Smooth muscle cell (in vitro differentiated cells): ENCODE measurements around the gene DNAJC30. TPM values are rescaled to one million over a fixed set of nuclear protein-coding genes. Genes with fewer than 3 reads are reported as not detected.

Experiments
- DNase-seq: peaks from one replicate; lab custom pipeline; 2025; ENCODE audit not compliant: unreplicated experiment; lab: John Stamatoyannopoulos, UW
- H2AFZ ChIP-seq: fragments of 200-600 bp; sonication (generic); 2 replicates; pipeline ENCODE4 v1.6.0; 2016; ENCODE audit warnings: antibody characterized with exemption, low read depth, mild to moderate bottlenecking
- H3F3A ChIP-seq: fragments of 200-600 bp; sonication (generic); 2 replicates; pipeline ENCODE4 v1.6.0; 2017; ENCODE audit warnings: antibody characterized with exemption, low read depth
- H3K27ac ChIP-seq: fragments of 200-600 bp; sonication (generic); 2 replicates; pipeline ENCODE4 v1.5.1; 2016; ENCODE audit warnings: low read depth, mild to moderate bottlenecking
- H3K27me3 ChIP-seq: fragments of 200-600 bp; sonication (generic); 2 replicates; pipeline ENCODE4 v1.6.1; 2016; ENCODE audit warnings: low read depth, mild to moderate bottlenecking
- H3K36me3 ChIP-seq: fragments of 200-600 bp; sonication (generic); 2 replicates; pipeline ENCODE4 v1.5.1; 2016; ENCODE audit warnings: low read depth
- H3K4me1 ChIP-seq: fragments of 200-600 bp; sonication (generic); 2 replicates; pipeline ENCODE4 v1.5.1; 2016; ENCODE audit warnings: low read depth
- H3K4me2 ChIP-seq: fragments of 200-600 bp; sonication (generic); 2 replicates; pipeline ENCODE4 v1.6.0; 2016; ENCODE audit warnings: mild to moderate bottlenecking
- H3K4me3 ChIP-seq: fragments of 200-600 bp; sonication (generic); 2 replicates; pipeline ENCODE4 v1.5.1; 2016; ENCODE audit warnings: mild to moderate bottlenecking
- H3K79me2 ChIP-seq: fragments of 200-600 bp; sonication (generic); 2 replicates; pipeline ENCODE4 v1.6.0; 2016; ENCODE audit warnings: low read depth, mild to moderate bottlenecking
- H3K9ac ChIP-seq: fragments of 200-600 bp; sonication (generic); 2 replicates; pipeline ENCODE4 v1.6.0; 2016; ENCODE audit warnings: low read depth
- H3K9me3 ChIP-seq: fragments of 200-600 bp; sonication (generic); replicated peaks from 2 replicates; pipeline ENCODE4 v1.5.1; 2016; ENCODE audit warnings: low read depth
- H4K20me1 ChIP-seq: fragments of 200-600 bp; sonication (generic); 2 replicates; pipeline ENCODE4 v1.6.0; 2016; ENCODE audit warnings: low read depth
- CTCF ChIP-seq: fragments of 200-600 bp; sonication (generic); IDR thresholded peaks from 2 replicates; pipeline ENCODE4 v1.5.1; 2017; ENCODE audit warnings: borderline replicate concordance, mild to moderate bottlenecking, antibody characterized with exemption; ENCODE audit not compliant: insufficient read depth, poor library complexity, severe bottlenecking
- WGBS: methylation state at CpG from one replicate; pipeline ENCODE4 v1.1.7; 2016; ENCODE audit warnings: low lambda C conversion rate; 5-methylcytosine and 5-hydroxymethylcytosine counted together
- polyA plus RNA-seq: library from polyadenylated mRNA; unstranded; fragments of >200 nt; fragmentation: Nextera tagmentation; extraction: Ambion mirVana; gene quantifications from 2 replicates; pipeline ENCODE4 v1.2.1, GENCODE V29; 2016
- total RNA-seq: library from RNA; depleted of rRNA; stranded (reverse); fragments of >200 nt; gene quantifications from 2 replicates; pipeline ENCODE4 v1.2.3, GENCODE V29; 2014

Gene DNAJC30
- total and polyA plus RNA-seq, 2 experiments from 2014 or later: 1.2 to 4.6 TPM

GRCh38 chr7:73696372-73696771 lies 13.1 kb upstream of the DNAJC30 start:
- DNase-seq: no peak
- TF ChIP-seq CTCF: no peak
- Histone ChIP-seq H3K4me1 (no peaks in the 10 kb centered on the region), H3K36me3 (no peaks in the 10 kb centered on the region), H3F3A (no peaks in the 10 kb centered on the region), H3K9ac (no peak overlapping the region), H3K4me2 (no peak overlapping the region), H2AFZ (no peak overlapping the region), H3K79me2 (no peaks in the 10 kb centered on the region), H3K27me3 (no peaks in the 10 kb centered on the region), H3K4me3 (no peak overlapping the region), H3K9me3 (no peaks in the 10 kb centered on the region), H4K20me1 (no peaks in the 10 kb centered on the region), H3K27ac (no peak overlapping the region)
- 96% methylated on average over 4 of the region's 4 CpGs for WGBS

- Histone ChIP-seq H3K79me2 (peaks cover 7% of the 10 kb centered on the region), H3K36me3 (no peaks in the 10 kb centered on the region), H3K4me1 (no peaks in the 10 kb centered on the region), H3K4me3 (no peak overlapping the region), H3K27ac (no peak overlapping the region), H3K9ac (no peak overlapping the region), H3K4me2 (no peak overlapping the region), H4K20me1 (no peaks in the 10 kb centered on the region), H3F3A (no peaks in the 10 kb centered on the region), H3K27me3 (no peaks in the 10 kb centered on the region), H3K9me3 (no peaks in the 10 kb centered on the region), H2AFZ (no peak overlapping the region)
- WGBS: 97% methylated on average over 7 of the region's 7 CpGs
- DNase-seq: no peak
- TF ChIP-seq CTCF: no peak
These were observed 7.4 kb upstream of the DNAJC30 start for GRCh38 chr7:73690646-73691045.

- Histone ChIP-seq H3F3A (no peaks in the 10 kb centered on the region), H3K36me3 (no peaks in the 10 kb centered on the region), H4K20me1 (no peaks in the 10 kb centered on the region), H2AFZ (no peak overlapping the region), H3K27ac (no peak overlapping the region), H3K9me3 (no peaks in the 10 kb centered on the region), H3K4me1 (peaks cover 3% of the 10 kb centered on the region), H3K4me3 (no peak overlapping the region), H3K79me2 (peaks cover 27% of the 10 kb centered on the region), H3K27me3 (no peaks in the 10 kb centered on the region), H3K9ac (no peak overlapping the region), H3K4me2 (no peak overlapping the region)
- WGBS: 91% methylated on average over 8 of the region's 8 CpGs
- DNase-seq: no peak
- no peak for TF ChIP-seq CTCF
These were observed 5.0 kb upstream of the DNAJC30 start for GRCh38 chr7:73688288-73688687.

- Histone ChIP-seq H3K27ac (no peak overlapping the region), H3K4me2 (no peak overlapping the region), H3K4me1 (peaks cover 18% of the 10 kb centered on the region), H3K27me3 (no peaks in the 10 kb centered on the region), H3K9ac (no peak overlapping the region), H3K79me2 (peaks cover 52% of the 10 kb centered on the region), H4K20me1 (peaks cover 12% of the 10 kb centered on the region), H3K9me3 (no peaks in the 10 kb centered on the region), H3F3A (no peaks in the 10 kb centered on the region), H3K4me3 (no peak overlapping the region), H3K36me3 (no peaks in the 10 kb centered on the region), H2AFZ (no peak overlapping the region)
- DNase-seq: no peak
- TF ChIP-seq CTCF: no peak
- 98% methylated on average over 18 of the region's 18 CpGs for WGBS
These were observed 2.1 kb upstream of the DNAJC30 start for GRCh38 chr7:73685311-73685710.
